ENCODE results near the gene PPEF1. TPM values are rescaled to one million over a fixed set of nuclear protein-coding genes. Genes with fewer than 3 reads are reported as not detected.
"Not testable (repeated sequence)": the region's sequence is repeated elsewhere in the genome, so short reads cannot be mapped to it uniquely, and the experiment has no call there.

Gene PPEF1
- total RNA-seq, 2 donors from 2014 or later = not detected

DNA sequence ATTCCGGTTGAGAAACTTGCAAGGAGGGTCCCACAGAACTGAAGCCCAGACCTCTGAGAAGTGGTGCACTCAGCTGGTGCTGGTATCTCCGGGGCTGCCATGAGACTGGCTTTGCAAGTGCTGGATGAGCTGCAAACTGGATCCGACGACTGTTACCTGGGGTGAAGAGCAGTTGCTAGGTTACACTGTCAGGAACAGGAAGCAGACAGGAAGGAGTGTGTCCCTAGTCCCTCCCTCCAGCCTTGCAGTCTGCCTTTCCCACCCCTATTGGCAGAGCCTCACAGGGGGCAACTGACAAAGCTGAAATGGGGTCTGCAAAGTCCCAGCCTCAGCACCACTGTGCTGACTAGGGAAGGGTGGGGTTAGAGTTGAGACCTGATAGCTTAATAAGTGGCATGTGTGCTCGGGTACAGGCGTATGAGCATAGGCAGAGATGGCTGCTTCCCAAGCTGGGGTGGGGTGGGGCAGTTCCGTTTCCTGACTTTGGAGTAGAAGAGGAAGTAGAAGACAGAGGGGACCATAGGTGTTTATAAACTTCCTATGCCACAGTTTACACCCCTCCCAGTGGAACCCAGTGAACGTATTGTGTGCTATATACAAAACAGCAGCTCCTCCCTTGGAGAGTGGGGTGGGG is 18.0 kb downstream of the PPEF1 start:
- H3K9me3 Mint-ChIP-seq = no peaks in the 10 kb centered on the region
- DNase-seq (ENCODE audit: low spot score) = no peak
- H3K4me3 Mint-ChIP-seq = no peak overlapping the region
- H3K27me3 Mint-ChIP-seq = peaks cover 0 to 7% of the 10 kb centered on the region in 2 donors
- H3K36me3 Mint-ChIP-seq = no peaks in the 10 kb centered on the region
- ATAC-seq = no peak
- H3K4me1 Mint-ChIP-seq (ENCODE audit: low read depth in 2 of 2) = no peaks in the 10 kb centered on the region
- no peak overlapping the region for H3K27ac Mint-ChIP-seq

DNA sequence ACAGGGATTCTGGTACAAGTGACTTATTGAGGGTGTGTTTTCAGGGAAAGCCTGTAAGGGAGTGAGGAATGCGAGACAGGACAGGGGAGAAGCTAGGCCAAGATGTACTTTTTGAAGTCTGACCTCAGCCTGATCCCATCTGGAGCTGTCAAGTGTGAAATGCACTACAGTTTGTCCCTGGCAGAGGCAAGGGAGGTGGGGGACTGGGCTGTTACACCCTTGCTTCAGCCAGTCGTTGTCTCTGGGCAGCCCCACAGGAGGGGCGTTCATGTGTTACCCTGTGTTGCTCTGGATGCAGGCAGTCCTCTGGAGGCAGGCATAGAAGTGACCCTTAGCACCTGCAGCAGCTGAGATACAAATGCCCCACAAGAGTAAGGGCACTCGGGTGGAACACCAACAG is 25.8 kb downstream of the PPEF1 start:
- Mint-ChIP-seq H3K36me3 (no peaks in the 10 kb centered on the region), H3K27ac (no peak overlapping the region), H3K27me3 (peaks cover 2 to 8% of the 10 kb centered on the region in 2 donors), H3K4me1 (ENCODE audit: low read depth in 2 of 2) (no peaks in the 10 kb centered on the region), H3K4me3 (no peak overlapping the region), H3K9me3 (no peaks in the 10 kb centered on the region)
- ATAC-seq (no peak), DNase-seq (ENCODE audit: low spot score) (no peak)

DNA sequence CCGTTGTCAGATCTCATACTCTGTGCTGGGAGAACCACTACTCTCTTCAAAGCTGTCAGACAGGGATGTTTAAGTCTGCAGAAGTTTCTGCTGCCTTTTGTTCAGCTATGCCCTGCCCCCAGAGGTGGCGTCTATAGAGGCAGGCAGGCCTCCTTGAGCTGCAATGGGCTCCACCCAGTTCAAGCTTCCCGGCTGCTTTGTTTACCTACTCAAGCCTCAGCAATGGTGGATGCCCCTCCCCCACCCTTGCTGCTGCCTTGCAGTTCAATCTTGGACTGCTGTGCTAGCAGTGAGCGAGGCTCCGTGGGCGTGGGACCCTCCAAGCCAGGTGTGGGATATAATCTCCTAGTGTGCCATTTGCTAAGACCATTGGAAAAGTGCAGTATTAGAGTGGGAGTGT is 32.2 kb downstream of the PPEF1 start:
- not testable (repeated sequence) for H3K27me3 Mint-ChIP-seq; DNase-seq (ENCODE audit: low spot score); ATAC-seq; H3K4me3 Mint-ChIP-seq; H3K9me3 Mint-ChIP-seq; H3K4me1 Mint-ChIP-seq (ENCODE audit: low read depth in 2 of 2); H3K27ac Mint-ChIP-seq; H3K36me3 Mint-ChIP-seq

DNA sequence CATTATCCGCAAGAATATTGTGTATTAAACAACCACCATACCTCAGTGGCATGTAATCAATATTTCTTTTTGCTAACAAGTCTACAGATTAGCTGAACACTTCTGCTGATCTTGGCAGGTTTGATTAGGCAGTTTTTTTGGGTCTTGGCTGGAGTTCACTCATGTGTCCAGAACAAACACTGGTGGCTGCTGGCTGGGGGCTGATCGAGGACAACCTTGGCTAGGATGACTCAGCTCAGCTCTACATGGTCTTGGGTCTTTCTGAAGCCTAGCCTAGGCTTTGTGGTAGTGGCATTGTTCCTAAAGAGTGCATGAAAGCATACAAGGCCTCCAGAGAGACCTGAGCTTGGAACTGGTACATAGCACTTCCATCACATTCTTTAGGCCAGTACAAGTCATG is 41.1 kb downstream of the PPEF1 start:
- Mint-ChIP-seq H3K4me3 (no peak overlapping the region), H3K27me3 (peaks cover 9 to 20% of the 10 kb centered on the region in 2 donors), H3K9me3 (no peaks in the 10 kb centered on the region), H3K27ac (no peak overlapping the region), H3K36me3 (no peaks in the 10 kb centered on the region), H3K4me1 (ENCODE audit: low read depth in 2 of 2) (no peaks in the 10 kb centered on the region)
- ATAC-seq (no peak), DNase-seq (ENCODE audit: low spot score) (no peak)

DNA sequence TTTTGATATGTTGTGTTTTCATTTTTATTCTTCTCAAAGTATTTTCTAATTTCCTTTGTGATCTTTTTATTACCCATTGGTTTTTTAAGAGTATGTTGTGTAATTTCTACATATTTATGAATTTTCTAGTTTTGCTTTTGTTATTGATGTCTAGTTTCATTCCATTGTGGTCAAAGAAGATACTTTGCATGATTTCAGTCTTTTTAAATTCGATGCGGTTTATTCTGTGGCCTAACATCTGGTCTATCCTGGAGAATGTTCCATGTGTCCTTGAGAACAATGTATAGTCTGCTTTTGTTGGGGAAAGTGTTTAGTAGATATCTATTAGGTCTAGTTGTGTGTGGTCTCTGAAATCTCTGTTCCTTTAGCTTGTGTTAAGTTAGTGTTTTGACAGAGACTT is 46.2 kb downstream of the PPEF1 start:
- no peaks in the 10 kb centered on the region for H3K36me3 Mint-ChIP-seq
- H3K4me1 Mint-ChIP-seq (ENCODE audit: low read depth in 2 of 2) = peaks cover 0 to 2% of the 10 kb centered on the region in 2 donors
- H3K27ac Mint-ChIP-seq = no peak overlapping the region
- H3K9me3 Mint-ChIP-seq = no peaks in the 10 kb centered on the region
- ATAC-seq (no peak), DNase-seq (ENCODE audit: low spot score) (no peak)
- no peak overlapping the region for H3K4me3 Mint-ChIP-seq
- H3K27me3 Mint-ChIP-seq = peaks cover 14% of the 10 kb centered on the region in 2 donors

DNA sequence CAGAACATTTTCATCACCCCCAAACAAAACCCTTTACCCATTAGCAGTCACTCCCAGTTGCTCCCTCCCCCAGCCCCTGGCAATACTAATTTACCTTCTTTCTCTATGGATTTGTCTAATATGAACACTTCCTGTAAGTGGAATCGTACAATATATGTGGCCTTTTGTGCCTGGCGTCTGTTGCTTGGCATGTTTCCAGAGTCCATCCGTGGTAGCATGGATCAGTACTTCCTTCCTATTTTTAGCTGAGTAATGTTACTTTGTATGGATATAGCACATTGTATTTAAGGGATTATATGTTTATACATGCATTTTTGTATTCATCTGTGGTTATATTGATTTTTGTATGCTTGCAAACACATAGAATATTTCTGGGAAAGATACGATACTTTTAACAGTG is 48.2 kb downstream of the PPEF1 start:
- Mint-ChIP-seq H3K27me3 (peaks cover 14 to 16% of the 10 kb centered on the region in 2 donors), H3K4me1 (ENCODE audit: low read depth in 2 of 2) (peaks cover 0 to 2% of the 10 kb centered on the region in 2 donors), H3K4me3 (no peak overlapping the region), H3K9me3 (no peaks in the 10 kb centered on the region), H3K27ac (no peak overlapping the region), H3K36me3 (no peaks in the 10 kb centered on the region)
- no peak for ATAC-seq
- DNase-seq (ENCODE audit: low spot score) = no peak

DNA sequence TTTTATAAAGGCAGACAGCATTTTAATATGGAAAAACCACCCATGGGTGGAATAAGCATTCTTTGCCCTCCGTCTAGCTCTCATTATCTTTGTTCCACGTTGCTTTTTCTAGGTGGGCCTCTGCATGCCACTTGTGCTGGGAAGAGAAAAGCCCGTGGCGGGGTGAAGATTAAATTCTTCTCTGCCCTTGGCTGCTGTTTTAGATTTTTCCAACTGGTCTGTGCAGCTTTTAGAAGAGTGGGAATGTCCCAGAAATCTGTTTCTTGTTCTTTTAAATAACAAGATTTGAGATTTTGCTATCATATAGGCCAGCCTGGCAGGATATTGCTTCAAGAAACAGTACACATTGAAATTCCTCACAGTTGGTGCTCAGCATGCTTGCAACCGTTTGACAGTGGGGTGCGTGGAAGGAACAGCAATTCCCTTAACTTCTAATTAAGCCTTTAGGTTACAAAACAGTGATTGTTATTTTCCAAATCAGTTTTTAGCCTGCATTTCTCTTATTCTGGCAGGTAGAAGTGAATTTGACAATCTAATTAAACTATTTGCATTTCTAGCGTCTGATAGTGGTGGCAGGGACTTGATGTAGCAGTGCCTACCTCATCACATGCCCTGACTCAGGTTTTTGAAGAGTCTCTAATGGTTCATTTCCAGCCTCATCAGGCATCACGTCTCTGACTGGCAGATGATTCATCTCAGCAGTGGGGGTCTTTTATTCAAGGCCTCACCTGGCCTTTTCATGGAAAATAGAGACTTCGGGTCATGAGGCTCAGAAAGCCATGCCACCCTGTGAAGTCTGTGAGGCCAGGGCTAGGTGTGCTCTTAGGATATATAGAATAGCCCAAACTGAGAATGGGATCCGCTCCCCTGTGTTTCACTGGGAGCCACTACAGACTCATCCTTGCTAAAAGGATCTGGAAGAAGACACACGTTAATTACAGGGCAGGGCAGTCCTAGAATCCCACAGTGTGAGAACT is 50.8 kb downstream of the PPEF1 start:
- DNase-seq (ENCODE audit: low spot score) (no peak), ATAC-seq (no peak)
- Mint-ChIP-seq H3K9me3 (no peaks in the 10 kb centered on the region), H3K4me1 (ENCODE audit: low read depth in 2 of 2) (peaks cover 0 to 2% of the 10 kb centered on the region in 2 donors), H3K36me3 (no peaks in the 10 kb centered on the region), H3K27ac (no peak overlapping the region), H3K4me3 (no peak overlapping the region), H3K27me3 (peaks cover 0 to 13% of the 10 kb centered on the region in 2 donors)

DNA sequence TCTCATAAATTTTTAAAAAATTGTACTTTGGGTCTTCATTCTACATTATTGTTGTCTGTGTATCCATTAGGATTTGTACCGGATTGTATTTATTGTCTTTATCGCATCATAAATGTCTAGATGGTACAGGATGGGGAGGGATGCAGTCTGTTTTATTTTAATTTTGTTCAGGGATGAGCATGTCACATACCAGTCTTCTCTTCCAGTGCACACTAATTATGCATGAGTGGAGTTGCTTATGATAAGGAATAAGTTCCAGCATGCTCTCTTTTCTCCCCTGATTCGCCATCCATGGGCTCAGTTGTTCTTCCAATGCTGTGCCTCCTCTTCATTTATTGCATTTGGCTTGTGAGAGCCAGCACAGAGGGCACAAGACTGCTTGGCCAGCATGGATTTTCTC is 54.3 kb downstream of the PPEF1 start:
- no peaks in the 10 kb centered on the region for H3K9me3 Mint-ChIP-seq
- peaks cover 0 to 5% of the 10 kb centered on the region in 2 donors for H3K27me3 Mint-ChIP-seq
- no peak overlapping the region for H3K27ac Mint-ChIP-seq
- no peaks in the 10 kb centered on the region for H3K36me3 Mint-ChIP-seq
- H3K4me1 Mint-ChIP-seq (ENCODE audit: low read depth in 2 of 2) = no peaks in the 10 kb centered on the region
- H3K4me3 Mint-ChIP-seq = no peak overlapping the region
- DNase-seq (ENCODE audit: low spot score) (no peak), ATAC-seq (no peak)

DNA sequence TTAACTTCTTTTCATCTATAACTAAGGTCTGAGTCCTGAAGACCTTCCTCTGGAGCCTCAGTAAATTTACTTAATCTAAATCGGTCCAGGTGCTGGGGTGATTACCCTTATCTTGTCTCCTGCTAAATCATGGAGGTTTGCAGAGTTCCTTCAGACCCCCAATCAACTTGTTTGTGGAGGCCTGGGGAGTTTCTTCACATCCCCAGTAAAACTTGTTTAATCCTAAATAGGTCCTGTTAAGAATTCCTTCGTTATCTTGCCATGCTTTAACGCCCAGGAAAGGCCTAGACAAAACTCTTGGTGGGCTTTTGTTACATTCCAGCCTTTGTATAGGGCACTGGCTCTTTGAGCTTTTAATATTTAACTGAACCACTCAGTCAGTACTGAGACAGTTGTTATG is 55.7 kb downstream of the PPEF1 start:
- H3K4me3 Mint-ChIP-seq; H3K27ac Mint-ChIP-seq; H3K27me3 Mint-ChIP-seq; ATAC-seq; DNase-seq (ENCODE audit: low spot score); H3K4me1 Mint-ChIP-seq (ENCODE audit: low read depth in 2 of 2); H3K36me3 Mint-ChIP-seq; H3K9me3 Mint-ChIP-seq: not testable (repeated sequence)

DNA sequence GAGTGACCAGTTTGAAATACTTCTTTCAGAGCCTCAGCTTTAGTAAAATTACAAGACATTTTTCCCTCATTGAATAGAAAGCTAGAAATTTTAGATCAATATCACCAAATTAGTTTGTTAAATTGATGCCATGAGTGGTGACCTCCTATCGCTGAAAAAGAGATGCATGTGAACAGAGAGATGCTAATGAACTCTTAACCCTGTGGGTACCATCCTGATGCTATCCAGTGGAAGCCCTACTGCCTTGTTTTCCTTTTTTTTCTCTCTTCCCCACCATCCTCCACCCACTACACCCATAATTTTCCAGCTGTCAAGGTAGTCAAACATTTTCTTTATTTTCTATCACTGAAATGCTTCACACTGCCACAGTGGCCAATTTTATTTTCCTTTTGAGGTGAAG is 61.9 kb downstream of the PPEF1 start:
- peaks cover 2% of the 10 kb centered on the region for H3K9me3 Mint-ChIP-seq
- DNase-seq (ENCODE audit: low spot score) = no peak
- H3K4me1 Mint-ChIP-seq (ENCODE audit: low read depth in 2 of 2) = no peaks in the 10 kb centered on the region
- ATAC-seq = no peak
- peaks cover 6% of the 10 kb centered on the region for H3K36me3 Mint-ChIP-seq
- peaks cover 2 to 8% of the 10 kb centered on the region in 2 donors for H3K27me3 Mint-ChIP-seq
- no peak overlapping the region for H3K4me3 Mint-ChIP-seq
- H3K27ac Mint-ChIP-seq = no peak overlapping the region

DNA sequence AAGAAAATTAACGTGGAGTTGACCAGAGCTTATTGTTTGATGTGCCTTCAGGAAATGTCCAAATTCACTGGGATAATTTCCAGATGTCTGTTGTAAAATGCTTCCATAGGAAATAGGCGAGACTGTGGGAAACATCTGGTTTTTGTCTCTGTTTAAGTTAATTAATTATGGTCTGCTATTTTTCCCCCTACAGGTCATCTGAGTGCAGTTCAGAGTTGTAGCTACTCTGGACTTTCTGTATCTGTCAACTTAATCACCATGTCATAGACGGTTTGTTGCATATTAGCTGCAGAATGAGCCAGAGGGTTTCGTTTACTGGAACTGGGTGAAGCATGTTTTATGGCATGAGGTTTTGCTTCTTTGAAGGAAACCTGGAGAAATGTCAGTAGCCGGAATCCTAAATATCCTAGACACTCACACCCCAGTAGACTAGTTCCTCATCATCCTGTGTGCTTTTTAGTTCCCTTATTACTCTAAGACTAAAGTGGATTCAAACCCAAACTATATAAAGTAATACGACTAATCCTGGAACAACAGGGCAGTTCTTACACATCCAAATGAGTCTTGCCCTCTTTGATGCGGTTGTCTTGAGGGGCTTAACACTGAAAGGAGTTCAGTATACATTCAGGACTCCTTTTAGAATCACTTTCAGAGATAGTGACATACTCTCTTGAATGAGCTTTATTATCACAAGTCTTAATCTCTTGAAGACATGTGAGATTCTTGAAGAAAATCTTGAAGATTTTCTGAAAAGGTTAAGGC is 62.5 kb downstream of the PPEF1 start:
- H3K27me3 Mint-ChIP-seq = peaks cover 7 to 8% of the 10 kb centered on the region in 2 donors
- no peaks in the 10 kb centered on the region for H3K4me1 Mint-ChIP-seq (ENCODE audit: low read depth in 2 of 2)
- H3K27ac Mint-ChIP-seq = no peak overlapping the region
- H3K4me3 Mint-ChIP-seq = no peak overlapping the region
- ATAC-seq (no peak), DNase-seq (ENCODE audit: low spot score) (no peak)
- H3K9me3 Mint-ChIP-seq = peaks cover 2% of the 10 kb centered on the region
- peaks cover 6% of the 10 kb centered on the region for H3K36me3 Mint-ChIP-seq

DNA sequence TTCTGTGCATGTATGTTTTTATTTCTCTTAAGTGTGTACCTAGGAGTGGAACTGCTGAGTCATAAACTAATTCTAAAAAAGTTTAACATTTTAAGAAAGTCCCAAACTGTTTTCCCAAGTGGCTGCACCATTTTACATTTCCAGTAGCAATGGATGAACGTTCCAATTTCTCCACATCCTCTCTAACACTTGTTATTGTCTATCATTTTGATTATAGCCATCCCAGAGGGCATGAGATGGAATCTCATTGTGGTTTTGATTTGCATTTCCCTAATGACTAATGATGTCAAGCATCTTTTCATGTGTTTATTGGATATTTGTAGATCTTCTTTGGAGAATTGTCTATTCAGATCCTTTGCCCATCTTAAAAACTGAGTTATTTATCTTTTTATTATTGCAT is 82.5 kb downstream of the PPEF1 start:
- Mint-ChIP-seq H3K27me3 (peaks cover 2 to 7% of the 10 kb centered on the region in 2 donors), H3K27ac (no peak overlapping the region), H3K9me3 (no peaks in the 10 kb centered on the region), H3K36me3 (no peaks in the 10 kb centered on the region), H3K4me3 (no peak overlapping the region), H3K4me1 (ENCODE audit: low read depth in 2 of 2) (no peaks in the 10 kb centered on the region)
- no peak for ATAC-seq
- DNase-seq (ENCODE audit: low spot score) = no peak

DNA sequence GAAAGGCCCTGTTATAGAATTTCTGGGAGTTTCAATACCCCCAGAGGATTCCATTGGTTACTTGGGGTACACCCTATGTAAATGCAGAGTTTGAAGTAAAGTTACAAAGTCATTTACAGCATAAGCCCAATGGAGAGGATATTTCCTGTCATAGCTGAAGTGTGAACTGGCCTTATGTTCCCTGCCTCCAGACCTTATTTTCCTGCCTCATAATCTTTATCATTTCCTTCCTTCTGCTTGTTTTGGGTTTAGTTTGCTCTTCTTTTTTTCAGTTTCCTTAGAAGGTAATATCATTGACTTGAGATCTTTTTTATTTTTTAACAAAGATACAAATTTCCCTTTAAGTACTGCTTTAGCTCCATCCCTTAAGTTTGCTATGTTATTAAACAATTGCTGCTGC is 85.4 kb downstream of the PPEF1 start:
- Mint-ChIP-seq H3K4me1 (ENCODE audit: low read depth in 2 of 2) (no peaks in the 10 kb centered on the region), H3K27ac (no peak overlapping the region), H3K9me3 (no peaks in the 10 kb centered on the region), H3K4me3 (no peak overlapping the region), H3K36me3 (no peaks in the 10 kb centered on the region), H3K27me3 (peaks cover 2 to 7% of the 10 kb centered on the region in 2 donors)
- ATAC-seq (no peak), DNase-seq (ENCODE audit: low spot score) (no peak)

Data from natural killer cell treated with Interleukin-12 subunit alpha and Interleukin-12 subunit beta and Interleukin-15 and Interleukin-18, amount 100 ng/mL, for 72 hours (primary cell).